GM23338 (cell line): ENCODE measurements around the gene RASSF1. TPM values are rescaled to one million over a fixed set of nuclear protein-coding genes. Genes with fewer than 3 reads are reported as not detected.

Experiments
- ATAC-seq: fragments of 200-7000 bp; cut with Tn5 transposase; 3 replicates; pipeline ENCODE4 v1.9.1; 2020
- DNase-seq: peaks from one replicate; pipeline ENCODE4 v3.0.0-alpha.2; 2015; ENCODE audit warnings: low spot score
- H2AFZ ChIP-seq: fragments of 200-600 bp; sonication (generic); 2 replicates; pipeline ENCODE4 v1.8.0; 2016; ENCODE audit warnings: antibody characterized with exemption, mild to moderate bottlenecking, moderate library complexity
- H3F3A ChIP-seq: fragments of 200-600 bp; sonication (generic); replicated peaks from 2 replicates; pipeline ENCODE4 v1.8.0; 2017; ENCODE audit warnings: antibody characterized with exemption, mixed run types, low read depth
- H3K27ac ChIP-seq: fragments of 200-600 bp; sonication (generic); 2 replicates; pipeline ENCODE4 v1.6.1; 2016; ENCODE audit warnings: low read depth
- H3K27me3 ChIP-seq: fragments of 200-600 bp; sonication (generic); 2 replicates; pipeline ENCODE4 v1.8.0; 2016; ENCODE audit warnings: mild to moderate bottlenecking, mixed run types, moderate library complexity; ENCODE audit not compliant: insufficient read depth
- H3K36me3 ChIP-seq: fragments of 200-600 bp; sonication (generic); 2 replicates; pipeline ENCODE4 v1.8.0; 2016; ENCODE audit warnings: mild to moderate bottlenecking; ENCODE audit not compliant: insufficient read depth
- H3K4me1 ChIP-seq: fragments of 200-600 bp; sonication (generic); 2 replicates; pipeline ENCODE4 v1.8.0; 2016; ENCODE audit warnings: mild to moderate bottlenecking, moderate library complexity; ENCODE audit not compliant: insufficient read depth
- H3K4me2 ChIP-seq: fragments of 200-600 bp; sonication (generic); 2 replicates; pipeline ENCODE4 v1.7.1; 2017; ENCODE audit warnings: mixed run types
- H3K4me3 ChIP-seq: fragments of 200-600 bp; sonication (generic); 2 replicates; pipeline ENCODE4 v1.6.1; 2016; ENCODE audit warnings: mixed run types
- H3K79me2 ChIP-seq: fragments of 200-600 bp; sonication (generic); replicated peaks from 2 replicates; pipeline ENCODE4 v1.8.0; 2017; ENCODE audit warnings: mild to moderate bottlenecking; ENCODE audit not compliant: insufficient read depth
- H3K9me2 ChIP-seq: fragments of 200-600 bp; sonication (generic); 2 replicates; pipeline ENCODE4 v1.8.0; 2017; ENCODE audit not compliant: insufficient read depth
- H4K20me1 ChIP-seq: fragments of 200-600 bp; sonication (generic); replicated peaks from 2 replicates; pipeline ENCODE4 v1.8.0; 2017; ENCODE audit warnings: mild to moderate bottlenecking; ENCODE audit not compliant: insufficient read depth
- H3K27ac Mint-ChIP-seq: 2 replicates; pipeline ENCODE4 v1.8.0; 2020; ENCODE audit warnings: inconsistent platforms, mild to moderate bottlenecking, moderate library complexity, mixed read lengths
- H3K27me3 Mint-ChIP-seq: 3 replicates; pipeline ENCODE4 v1.8.0; 2022; ENCODE audit warnings: low read depth, mild to moderate bottlenecking, moderate library complexity, mixed read lengths, inconsistent platforms; ENCODE audit not compliant: insufficient read depth, poor library complexity
- H3K36me3 Mint-ChIP-seq: 3 replicates; pipeline ENCODE4 v1.8.0; 2021; ENCODE audit warnings: low read depth, mild to moderate bottlenecking, inconsistent platforms, moderate library complexity, mixed read lengths
- H3K4me1 Mint-ChIP-seq: 3 replicates; pipeline ENCODE4 v1.8.0; 2020; ENCODE audit warnings: mild to moderate bottlenecking, inconsistent platforms, mixed read lengths
- H3K4me3 Mint-ChIP-seq: 3 replicates; pipeline ENCODE4 v1.8.0; 2021; ENCODE audit warnings: moderate library complexity, mild to moderate bottlenecking, inconsistent platforms, mixed read lengths
- H3K9me3 Mint-ChIP-seq: 3 replicates; pipeline ENCODE4 v1.8.0; 2020; ENCODE audit warnings: moderate library complexity, mild to moderate bottlenecking, inconsistent platforms, mixed read lengths
- EZH2 ChIP-seq: fragments of 200-600 bp; sonication (generic); IDR thresholded peaks from one replicate; pipeline ENCODE4 v1.8.0; 2017; ENCODE audit warnings: antibody characterized with exemption, mild to moderate bottlenecking, low read depth; ENCODE audit not compliant: unreplicated experiment
- EZH2phosphoT487 ChIP-seq: fragments of 200-600 bp; sonication (generic); IDR thresholded peaks from one replicate; pipeline ENCODE4 v1.8.1; 2018; ENCODE audit warnings: antibody characterized with exemption; ENCODE audit not compliant: unreplicated experiment
- NANOG ChIP-seq: IDR thresholded peaks from 2 replicates; pipeline ENCODE4 v1.6.1; 2016; ENCODE audit warnings: antibody characterized with exemption, borderline replicate concordance
- POLR2AphosphoS5 ChIP-seq: IDR thresholded peaks from 2 replicates; pipeline ENCODE4 v1.6.1; 2016; ENCODE audit warnings: antibody characterized with exemption, low read depth
- ZNF462 ChIP-seq: fragments of 250-450 bp; sonication (Bioruptor Pico); IDR thresholded peaks from 2 replicates; pipeline ENCODE4 v1.5.0; 2020; ENCODE audit warnings: mild to moderate bottlenecking, moderate library complexity
- polyA plus RNA-seq: library from polyadenylated mRNA; unstranded; fragments of >200 nt; fragmentation: Nextera tagmentation; extraction: Ambion mirVana; gene quantifications from 2 replicates; pipeline ENCODE4 v1.2.1, GENCODE V29; 2016
- total RNA-seq: library from RNA; depleted of rRNA; stranded (reverse); fragments of >200 nt; shearing (Covaris generic); gene quantifications from 2 replicates; pipeline ENCODE4 v1.2.3, GENCODE V29; 2014
- TF ChIP-seq, protein P1 (sequence below), 2 experiments: fragments of 200-600 bp in 1 of 2; sonication (generic) in 1 of 2; conservative IDR thresholded peaks; 2 replicates each; pipeline versions ENCODE4 v1.5.1 to v1.6.1; 2016 to 2017; ENCODE audit warnings: antibody characterized with exemption in 2 of 2, low read depth in 2 of 2, mild to moderate bottlenecking in 2 of 2, moderate library complexity in 1 of 2
- TF ChIP-seq, protein P2 (sequence below): IDR thresholded peaks from 2 replicates; pipeline ENCODE4 v1.6.1; 2016; ENCODE audit warnings: antibody characterized with exemption

Gene RASSF1
- total and polyA plus RNA-seq, 2 experiments from 2014 or later: 9.6 to 15.7 TPM

- Histone ChIP-seq H3K27ac (no peak overlapping the region), H3K4me1 (peaks cover 5% of the 10 kb centered on the region; the same call in 1 of the 2 replicates), H3K4me3 (no peak overlapping the region), H3K27me3 (no peaks in the 10 kb centered on the region), H3K4me2 (no peak overlapping the region), H3K9me2 (no peaks in the 10 kb centered on the region), H3K36me3 (no peaks in the 10 kb centered on the region), H3K79me2 (peaks cover 11% of the 10 kb centered on the region), H2AFZ (no peak overlapping the region), H4K20me1 (peaks cover 23% of the 10 kb centered on the region), H3F3A (0 out of 2 replicates have a peak, but pooled peaks cover 2% of the 10 kb centered on the region)
- H3K9me3 Mint-ChIP-seq: no peaks in the 10 kb centered on the region
- no peak overlapping the region for H3K27ac Mint-ChIP-seq
- ATAC-seq: no peak
- TF ChIP-seq, protein P1, sequence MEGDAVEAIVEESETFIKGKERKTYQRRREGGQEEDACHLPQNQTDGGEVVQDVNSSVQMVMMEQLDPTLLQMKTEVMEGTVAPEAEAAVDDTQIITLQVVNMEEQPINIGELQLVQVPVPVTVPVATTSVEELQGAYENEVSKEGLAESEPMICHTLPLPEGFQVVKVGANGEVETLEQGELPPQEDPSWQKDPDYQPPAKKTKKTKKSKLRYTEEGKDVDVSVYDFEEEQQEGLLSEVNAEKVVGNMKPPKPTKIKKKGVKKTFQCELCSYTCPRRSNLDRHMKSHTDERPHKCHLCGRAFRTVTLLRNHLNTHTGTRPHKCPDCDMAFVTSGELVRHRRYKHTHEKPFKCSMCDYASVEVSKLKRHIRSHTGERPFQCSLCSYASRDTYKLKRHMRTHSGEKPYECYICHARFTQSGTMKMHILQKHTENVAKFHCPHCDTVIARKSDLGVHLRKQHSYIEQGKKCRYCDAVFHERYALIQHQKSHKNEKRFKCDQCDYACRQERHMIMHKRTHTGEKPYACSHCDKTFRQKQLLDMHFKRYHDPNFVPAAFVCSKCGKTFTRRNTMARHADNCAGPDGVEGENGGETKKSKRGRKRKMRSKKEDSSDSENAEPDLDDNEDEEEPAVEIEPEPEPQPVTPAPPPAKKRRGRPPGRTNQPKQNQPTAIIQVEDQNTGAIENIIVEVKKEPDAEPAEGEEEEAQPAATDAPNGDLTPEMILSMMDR (conservative IDR thresholded peaks at IDR 0.05; ENCODE audit: low read depth in 2 of 2): peak; percentile 42 to 44
- TF ChIP-seq, protein P2, sequence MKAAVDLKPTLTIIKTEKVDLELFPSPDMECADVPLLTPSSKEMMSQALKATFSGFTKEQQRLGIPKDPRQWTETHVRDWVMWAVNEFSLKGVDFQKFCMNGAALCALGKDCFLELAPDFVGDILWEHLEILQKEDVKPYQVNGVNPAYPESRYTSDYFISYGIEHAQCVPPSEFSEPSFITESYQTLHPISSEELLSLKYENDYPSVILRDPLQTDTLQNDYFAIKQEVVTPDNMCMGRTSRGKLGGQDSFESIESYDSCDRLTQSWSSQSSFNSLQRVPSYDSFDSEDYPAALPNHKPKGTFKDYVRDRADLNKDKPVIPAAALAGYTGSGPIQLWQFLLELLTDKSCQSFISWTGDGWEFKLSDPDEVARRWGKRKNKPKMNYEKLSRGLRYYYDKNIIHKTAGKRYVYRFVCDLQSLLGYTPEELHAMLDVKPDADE: no peak
- DNase-seq: no peak
- H3K27me3 Mint-ChIP-seq: peaks cover 5% of the 10 kb centered on the region
- H3K4me3 Mint-ChIP-seq: no peak overlapping the region
- H3K4me1 Mint-ChIP-seq: peaks cover 20% of the 10 kb centered on the region
- H3K36me3 Mint-ChIP-seq: peaks cover 13% of the 10 kb centered on the region
Measured at GRCh38 chr3:50352781-50353180, 12.1 kb upstream of the RASSF1 start.

DNA sequence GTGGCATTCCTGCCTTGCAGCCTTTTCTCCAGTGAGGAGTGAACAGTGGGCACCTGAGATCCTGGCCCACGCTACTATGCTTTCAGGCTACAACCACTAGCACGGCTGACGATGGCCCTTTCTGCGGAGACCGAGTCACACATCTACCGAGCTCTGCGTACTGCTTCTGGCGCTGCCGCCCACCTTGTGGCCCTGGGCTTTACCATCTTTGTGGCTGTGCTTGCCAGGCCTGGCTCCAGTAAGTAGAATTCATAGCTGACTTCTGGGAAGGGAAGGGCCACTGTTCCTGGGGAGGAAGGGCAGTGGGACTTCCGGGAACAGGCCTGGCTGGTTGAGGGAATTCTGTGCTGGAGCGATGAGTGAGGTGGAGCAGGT, 10.7 kb upstream of the RASSF1 start:
- H3K36me3 ChIP-seq: no peaks in the 10 kb centered on the region
- H3K4me2 ChIP-seq: peak overlapping the region; percentile 99
- Mint-ChIP-seq H3K9me3 (no peaks in the 10 kb centered on the region), H3K27me3 (peaks cover 7% of the 10 kb centered on the region), H3K27ac (no peak overlapping the region), H3K36me3 (peaks cover 12% of the 10 kb centered on the region), H3K4me1 (peaks cover 13% of the 10 kb centered on the region), H3K4me3 (peak overlapping the region; percentile 95)
- H2AFZ ChIP-seq: peak overlapping the region; percentile 58; the same call in 1 of the 2 replicates
- H3K4me3 ChIP-seq: peak overlapping the region; percentile 67
- no peak for ATAC-seq
- peaks cover 6% of the 10 kb centered on the region; the same call in 1 of the 2 replicates for H3K27me3 ChIP-seq
- H3K9me2 ChIP-seq: no peaks in the 10 kb centered on the region
- DNase-seq: no peak
- no peak overlapping the region for H3K27ac ChIP-seq
- peaks cover 9% of the 10 kb centered on the region; the same call in 1 of the 2 replicates for H4K20me1 ChIP-seq
- 0 out of 2 replicates have a peak, but pooled peaks cover 2% of the 10 kb centered on the region for H3F3A ChIP-seq
- H3K79me2 ChIP-seq: no peaks in the 10 kb centered on the region; the same call in 1 of the 2 replicates
- H3K4me1 ChIP-seq: peaks cover 3% of the 10 kb centered on the region; the same call in 1 of the 2 replicates
- TF ChIP-seq EZH2 (no peak), NANOG (no peak), ZNF462 (CRISPR knock-in tag) (no peak), EZH2phosphoT487 (no peak), POLR2AphosphoS5 (no peak)
- TF ChIP-seq, protein P1 (conservative IDR thresholded peaks at IDR 0.05; ENCODE audit: low read depth in 2 of 2): no peak
